H54 (cell line): ENCODE measurements around the gene ANKRD6.

Experiments used
- DNase-seq: peaks from one replicate; pipeline ENCODE4 v3.0.0; 2011; ENCODE audit warnings: low spot score, mixed read lengths; ENCODE audit not compliant: insufficient read length
- FAIRE-seq: peaks from 3 replicates; lab custom pipeline; 2011; peaks lifted over from hg19 to GRCh38; lab: Jason Lieb, UNC
- POLR2A ChIP-seq: IDR thresholded peaks from 2 replicates; pipeline ENCODE4 v1.6.1; 2011; ENCODE audit warnings: low read depth, mild to moderate bottlenecking, low read length

The ANKRD6 gene

GRCh38 chr6:89527634-89528033 is 94.7 kb downstream of the ANKRD6 start:
- no peak for TF ChIP-seq POLR2A
- FAIRE-seq (no peak), DNase-seq (no peak)

GRCh38 chr6:89528866-89529265 is 95.9 kb downstream of the ANKRD6 start:
- DNase-seq: no peak
- no peak for FAIRE-seq
- no peak for TF ChIP-seq POLR2A

GRCh38 chr6:89530982-89531381 is 98.0 kb downstream of the ANKRD6 start:
- no peak for DNase-seq
- no peak for FAIRE-seq

GRCh38 chr6:89536231-89536630 is 103.3 kb downstream of the ANKRD6 start:
- no peak for FAIRE-seq
- TF ChIP-seq POLR2A: no peak
- DNase-seq: no peak

More at GRCh38 chr6:89530982-89531381, 98.0 kb downstream of the ANKRD6 start:
- TF ChIP-seq POLR2A: no peak

GRCh38 chr6:89539779-89540178 is 106.8 kb downstream of the ANKRD6 start:
- no peak for FAIRE-seq
- TF ChIP-seq POLR2A: no peak
- DNase-seq: no peak

- no peak for TF ChIP-seq POLR2A
- FAIRE-seq: no peak
- DNase-seq: no peak
These were observed 109.3 kb downstream of the ANKRD6 start for GRCh38 chr6:89542081-89542857.

GRCh38 chr6:89542866-89543265 is 109.9 kb downstream of the ANKRD6 start:
- no peak for FAIRE-seq
- no peak for TF ChIP-seq POLR2A
- no peak for DNase-seq

GRCh38 chr6:89547281-89547680 is 114.3 kb downstream of the ANKRD6 start:
- TF ChIP-seq POLR2A: no peak
- DNase-seq: no peak
- no peak for FAIRE-seq

- no peak for TF ChIP-seq POLR2A
- DNase-seq: no peak
- no peak for FAIRE-seq
These were observed 120.5 kb downstream of the ANKRD6 start for GRCh38 chr6:89553431-89553830.

- FAIRE-seq (no peak), DNase-seq (no peak)
- TF ChIP-seq POLR2A: no peak
These were observed 121.2 kb downstream of the ANKRD6 start for GRCh38 chr6:89554106-89554505.

GRCh38 chr6:89555031-89555430 is 122.1 kb downstream of the ANKRD6 start:
- no peak for DNase-seq
- TF ChIP-seq POLR2A: no peak
- no peak for FAIRE-seq

- no peak for TF ChIP-seq POLR2A
- DNase-seq (no peak), FAIRE-seq (no peak)
These were observed 122.9 kb downstream of the ANKRD6 start for GRCh38 chr6:89555806-89556205.

- TF ChIP-seq POLR2A: no peak
- FAIRE-seq: no peak
- DNase-seq: no peak
These were observed 126.5 kb downstream of the ANKRD6 start for GRCh38 chr6:89559487-89559886.

- FAIRE-seq: no peak
These were observed 129.4 kb downstream of the ANKRD6 start for GRCh38 chr6:89562093-89562973.

More at GRCh38 chr6:89562093-89562973, 129.4 kb downstream of the ANKRD6 start:
- DNase-seq: no peak
- no peak for TF ChIP-seq POLR2A
